GM19395 (cell line): Measurements from ENCODE around the gene PDK1.
"Not testable (repeated sequence)": the region's sequence is repeated elsewhere in the genome, so short reads cannot be mapped to it uniquely, and the experiment has no call there.

Source experiments
- ATAC-seq: cut with Tn5 transposase; IDR thresholded peaks from one replicate; pipeline ENCODE4 v1.9.1; 2021; ENCODE audit warnings: mild to moderate bottlenecking, moderate library complexity; ENCODE audit not compliant: unreplicated experiment

Gene PDK1

GRCh38 chr2:172592190-172592589, 36.3 kb downstream of the PDK1 start:
- ATAC-seq, result not testable (repeated sequence)

- peak; percentile 68 for ATAC-seq
These were observed 40.9 kb downstream of the PDK1 start for GRCh38 chr2:172596776-172597175.

- peak; percentile 34 for ATAC-seq
These were observed 41.4 kb downstream of the PDK1 start for GRCh38 chr2:172597176-172597842.

- no peak for ATAC-seq
These were observed 44.1 kb downstream of the PDK1 start for GRCh38 chr2:172599947-172600346.

GRCh38 chr2:172600557-172601008, 44.7 kb downstream of the PDK1 start:
- ATAC-seq, result no peak

GRCh38 chr2:172606285-172606684, 50.4 kb downstream of the PDK1 start:
- ATAC-seq, result no peak

- ATAC-seq, result no peak
These were observed 51.6 kb downstream of the PDK1 start for GRCh38 chr2:172607379-172607928.

- ATAC-seq, result no peak
These were observed 53.6 kb downstream of the PDK1 start for GRCh38 chr2:172609488-172609887.

- no peak for ATAC-seq
These were observed 56.2 kb downstream of the PDK1 start for GRCh38 chr2:172612051-172612450.

- no peak for ATAC-seq
These were observed 57.1 kb downstream of the PDK1 start for GRCh38 chr2:172613040-172613439.

- ATAC-seq, result no peak
These were observed 57.8 kb downstream of the PDK1 start for GRCh38 chr2:172613615-172614231.

GRCh38 chr2:172614932-172615331, 59.0 kb downstream of the PDK1 start:
- ATAC-seq, result no peak

- no peak for ATAC-seq
These were observed 59.9 kb downstream of the PDK1 start for GRCh38 chr2:172615727-172616261.

- ATAC-seq, result no peak
These were observed 61.2 kb downstream of the PDK1 start for GRCh38 chr2:172617115-172617514.

- no peak for ATAC-seq
These were observed 67.5 kb downstream of the PDK1 start for GRCh38 chr2:172623249-172623965.

- no peak for ATAC-seq
These were observed 69.1 kb downstream of the PDK1 start for GRCh38 chr2:172624996-172625395.

GRCh38 chr2:172627181-172627580, 71.3 kb downstream of the PDK1 start:
- ATAC-seq, result no peak

GRCh38 chr2:172628085-172628484, 72.2 kb downstream of the PDK1 start:
- no peak for ATAC-seq

- ATAC-seq, result no peak
These were observed 73.7 kb downstream of the PDK1 start for GRCh38 chr2:172629586-172629985.

- ATAC-seq, result no peak
These were observed 74.3 kb downstream of the PDK1 start for GRCh38 chr2:172630181-172630580.

GRCh38 chr2:172634477-172634876, 78.6 kb downstream of the PDK1 start:
- ATAC-seq, result no peak
